ENCODE results near the gene CRYAB. TPM values are rescaled to one million over a fixed set of nuclear protein-coding genes. Genes with fewer than 3 reads are reported as not detected.

Gene CRYAB
- total RNA-seq, 3 donors from 2014 or later (not counting 1 experiment from before 2014, with no cell fraction given), result not detected

DNA sequence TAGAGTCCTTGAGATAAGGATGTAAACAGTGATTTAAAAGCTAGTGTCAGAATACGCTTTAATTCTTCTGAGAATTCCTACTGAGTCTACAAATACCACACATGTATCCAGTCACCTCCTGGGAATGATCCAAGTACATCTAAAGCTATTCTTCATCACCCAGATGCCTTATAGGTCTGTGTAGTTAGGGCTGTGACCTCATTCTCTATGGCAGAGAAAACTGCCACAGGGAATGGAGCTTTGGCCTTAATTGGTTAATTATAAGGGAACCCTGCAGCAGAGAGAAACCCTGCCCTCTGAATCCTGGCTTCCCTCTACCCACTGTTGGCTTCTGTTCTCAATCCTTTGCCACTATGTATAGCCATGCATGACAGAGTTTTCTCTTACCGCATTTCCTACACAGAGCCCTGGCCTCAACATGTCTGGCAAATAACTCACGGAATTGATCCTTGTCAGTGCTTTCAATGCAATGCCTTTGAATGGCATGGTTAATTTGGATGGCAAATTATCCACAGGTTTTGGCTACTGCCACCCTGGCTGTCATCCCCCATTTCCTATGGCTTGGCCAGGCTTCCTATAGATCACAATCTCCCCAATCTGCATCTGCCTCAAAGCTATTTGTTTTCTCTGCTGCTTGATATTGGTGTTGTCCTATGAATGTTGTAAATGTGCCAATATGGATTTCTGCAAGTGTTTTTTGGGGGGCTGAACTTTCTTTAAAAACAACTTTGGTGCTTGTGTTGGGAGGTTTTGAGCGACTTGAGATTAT, 28.4 kb upstream of the CRYAB start:
- no peaks in the 10 kb centered on the region for H3K27me3 ChIP-seq (ENCODE audit: control insufficient read depth, insufficient read depth, low read length)
- Mint-ChIP-seq H3K27me3 (ENCODE audit: low read depth in 2 of 2) (peaks cover 5 to 7% of the 10 kb centered on the region in 2 donors), H3K9me3 (no peaks in the 10 kb centered on the region), H3K4me3 (no peak overlapping the region), H3K36me3 (no peaks in the 10 kb centered on the region), H3K4me1 (peaks cover 31 to 33% of the 10 kb centered on the region in 2 donors), H3K27ac (no peak overlapping the region)
- no peaks in the 10 kb centered on the region for H3K36me3 ChIP-seq (ENCODE audit: control insufficient read depth, insufficient read depth, low read length)
- DNase-seq (no peak), ATAC-seq (no peak)
- no peaks in the 10 kb centered on the region for H3K9me3 ChIP-seq (ENCODE audit: control insufficient read depth, insufficient read depth, low read length)
- no peak overlapping the region for H3K4me3 ChIP-seq (ENCODE audit: low read length)
- H3K4me1 ChIP-seq (ENCODE audit: control insufficient read depth, insufficient read depth, low read length), result peaks cover 22% of the 10 kb centered on the region
- TF ChIP-seq, protein P1, sequence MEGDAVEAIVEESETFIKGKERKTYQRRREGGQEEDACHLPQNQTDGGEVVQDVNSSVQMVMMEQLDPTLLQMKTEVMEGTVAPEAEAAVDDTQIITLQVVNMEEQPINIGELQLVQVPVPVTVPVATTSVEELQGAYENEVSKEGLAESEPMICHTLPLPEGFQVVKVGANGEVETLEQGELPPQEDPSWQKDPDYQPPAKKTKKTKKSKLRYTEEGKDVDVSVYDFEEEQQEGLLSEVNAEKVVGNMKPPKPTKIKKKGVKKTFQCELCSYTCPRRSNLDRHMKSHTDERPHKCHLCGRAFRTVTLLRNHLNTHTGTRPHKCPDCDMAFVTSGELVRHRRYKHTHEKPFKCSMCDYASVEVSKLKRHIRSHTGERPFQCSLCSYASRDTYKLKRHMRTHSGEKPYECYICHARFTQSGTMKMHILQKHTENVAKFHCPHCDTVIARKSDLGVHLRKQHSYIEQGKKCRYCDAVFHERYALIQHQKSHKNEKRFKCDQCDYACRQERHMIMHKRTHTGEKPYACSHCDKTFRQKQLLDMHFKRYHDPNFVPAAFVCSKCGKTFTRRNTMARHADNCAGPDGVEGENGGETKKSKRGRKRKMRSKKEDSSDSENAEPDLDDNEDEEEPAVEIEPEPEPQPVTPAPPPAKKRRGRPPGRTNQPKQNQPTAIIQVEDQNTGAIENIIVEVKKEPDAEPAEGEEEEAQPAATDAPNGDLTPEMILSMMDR (IDR thresholded peaks at IDR 0.05), result no peak
- 90% methylated on average over 3 of the region's 4 CpGs for WGBS (ENCODE audit: insufficient coverage)
- intact Hi-C loops (cut with micrococcal nuclease), result no loop called here
- no peak overlapping the region for H3K27ac ChIP-seq (ENCODE audit: low read length)

DNA sequence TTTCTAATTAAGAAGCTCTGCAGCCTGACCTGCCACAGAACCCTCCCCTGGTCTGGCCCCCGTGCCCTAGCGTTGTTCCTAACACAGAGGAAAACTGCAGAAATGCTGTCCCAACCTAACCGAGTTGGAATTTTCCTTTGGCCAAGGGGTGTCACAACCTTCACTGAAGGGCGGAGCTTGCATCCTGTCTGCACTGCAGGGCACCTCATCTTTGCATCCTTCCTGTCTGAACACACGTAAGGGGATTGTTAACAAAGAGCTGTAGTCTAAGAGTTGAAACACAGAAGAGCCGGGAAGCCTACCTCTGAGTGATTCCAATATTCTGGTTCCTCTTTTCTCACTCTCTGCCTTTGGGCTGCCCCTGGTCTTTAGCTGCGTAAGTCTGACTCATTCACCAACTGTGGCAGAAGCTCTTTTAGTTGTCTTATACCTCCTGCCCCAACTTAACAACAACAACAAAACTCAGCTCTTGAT, 27.2 kb upstream of the CRYAB start:
- peak overlapping the region; percentile 6 to 21 for H3K27ac Mint-ChIP-seq
- H3K4me3 Mint-ChIP-seq, result peak overlapping the region; percentile 87
- Histone ChIP-seq H3K4me1 (ENCODE audit: control insufficient read depth, insufficient read depth, low read length) (peaks cover 22% of the 10 kb centered on the region), H3K9me3 (ENCODE audit: control insufficient read depth, insufficient read depth, low read length) (no peaks in the 10 kb centered on the region), H3K4me3 (ENCODE audit: low read length) (no peak overlapping the region), H3K27ac (ENCODE audit: low read length) (no peak overlapping the region), H3K27me3 (ENCODE audit: control insufficient read depth, insufficient read depth, low read length) (no peaks in the 10 kb centered on the region), H3K36me3 (ENCODE audit: control insufficient read depth, insufficient read depth, low read length) (no peaks in the 10 kb centered on the region)
- intact Hi-C loops (cut with micrococcal nuclease), result no loop called here
- WGBS (ENCODE audit: insufficient coverage), result 9% methylated on average over 7 of the region's 7 CpGs
- peaks cover 31 to 34% of the 10 kb centered on the region in 2 donors for H3K4me1 Mint-ChIP-seq
- H3K36me3 Mint-ChIP-seq, result no peaks in the 10 kb centered on the region
- DNase-seq, result peak in 1 of 2 donors; percentile 57
- peak; percentile 42 to 52 (median 48) for ATAC-seq
- H3K9me3 Mint-ChIP-seq, result no peaks in the 10 kb centered on the region
- peaks cover 3 to 7% of the 10 kb centered on the region in 2 donors for H3K27me3 Mint-ChIP-seq (ENCODE audit: low read depth in 2 of 2)
- TF ChIP-seq, protein P1 (IDR thresholded peaks at IDR 0.05), result no peak

DNA sequence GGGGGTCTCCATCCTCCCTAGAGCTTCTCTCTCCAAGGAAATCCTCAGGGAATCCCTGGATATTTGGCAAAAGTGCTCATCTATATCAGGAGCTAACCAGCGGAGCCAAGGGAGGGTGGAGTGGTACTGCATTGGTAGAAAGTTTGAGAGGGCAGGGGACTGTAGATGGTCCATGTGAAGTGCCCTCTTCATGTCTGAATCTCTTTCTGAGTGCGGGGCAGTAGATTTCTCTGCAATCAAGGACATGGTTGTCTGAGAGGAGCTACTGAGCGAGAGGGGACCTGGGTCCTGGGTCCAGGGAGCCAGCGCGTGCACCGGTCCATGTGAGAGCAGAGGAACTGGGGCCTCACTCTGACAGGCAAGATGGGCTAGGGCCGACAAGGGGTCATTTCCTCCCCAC, 26.3 kb upstream of the CRYAB start:
- H3K36me3 Mint-ChIP-seq, result no peaks in the 10 kb centered on the region
- intact Hi-C loops (cut with micrococcal nuclease), result no loop called here
- H3K4me3 ChIP-seq (ENCODE audit: low read length), result no peak overlapping the region

More for the DNA sequence above, 26.3 kb upstream of the CRYAB start:
- no peaks in the 10 kb centered on the region for H3K9me3 ChIP-seq (ENCODE audit: control insufficient read depth, insufficient read depth, low read length)
- no peaks in the 10 kb centered on the region for H3K9me3 Mint-ChIP-seq
- H3K27me3 Mint-ChIP-seq (ENCODE audit: low read depth in 2 of 2), result peaks cover 3 to 7% of the 10 kb centered on the region in 2 donors
- H3K36me3 ChIP-seq (ENCODE audit: control insufficient read depth, insufficient read depth, low read length), result no peaks in the 10 kb centered on the region
- H3K4me1 ChIP-seq (ENCODE audit: control insufficient read depth, insufficient read depth, low read length), result peaks cover 22% of the 10 kb centered on the region
- 71% methylated on average over 7 of the region's 7 CpGs for WGBS (ENCODE audit: insufficient coverage)
- H3K27ac ChIP-seq (ENCODE audit: low read length), result no peak overlapping the region
- TF ChIP-seq, protein P1 (IDR thresholded peaks at IDR 0.05), result no peak
- no peak overlapping the region for H3K27ac Mint-ChIP-seq
- H3K27me3 ChIP-seq (ENCODE audit: control insufficient read depth, insufficient read depth, low read length), result no peaks in the 10 kb centered on the region
- peak overlapping the region; percentile 84 for H3K4me3 Mint-ChIP-seq
- ATAC-seq (no peak), DNase-seq (no peak)
- H3K4me1 Mint-ChIP-seq, result peaks cover 31 to 34% of the 10 kb centered on the region in 2 donors

All from natural killer cell (primary cell).